Choroid plexus epithelial cell (primary cell): ENCODE measurements around the gene CMIP.

Experiments
- DNase-seq: peaks from one replicate; pipeline ENCODE4 v3.0.0-alpha.2; 2010; ENCODE audit warnings: low read depth
- H3K4me3 ChIP-seq: 2 replicates; pipeline ENCODE4 v1.5.1; 2011; ENCODE audit warnings: low read depth, mild to moderate bottlenecking, control low read depth, low read length, moderate library complexity
- CTCF ChIP-seq: conservative IDR thresholded peaks from 2 replicates; pipeline ENCODE4 v1.5.1; 2011; ENCODE audit warnings: low read depth, mild to moderate bottlenecking, control low read depth, inconsistent platforms, low read length, moderate library complexity

CMIP gene

GRCh38 chr16:81601601-81602255 is 157.1 kb downstream of the CMIP start:
- DNase-seq, result no peak
- TF ChIP-seq CTCF, result no peak
- no peak overlapping the region for H3K4me3 ChIP-seq

- H3K4me3 ChIP-seq, result no peak overlapping the region
- no peak for DNase-seq
- TF ChIP-seq CTCF, result no peak
Measured at GRCh38 chr16:81602256-81602776, 157.7 kb downstream of the CMIP start.

- H3K4me3 ChIP-seq, result no peak overlapping the region
- no peak for TF ChIP-seq CTCF
- no peak for DNase-seq
Measured at GRCh38 chr16:81602792-81603191, 158.2 kb downstream of the CMIP start.

- no peak overlapping the region for H3K4me3 ChIP-seq
- TF ChIP-seq CTCF, result no peak
- DNase-seq, result peak; percentile 77
Measured at GRCh38 chr16:81604960-81605383, 160.4 kb downstream of the CMIP start.

- DNase-seq, result no peak
- TF ChIP-seq CTCF, result no peak
- no peak overlapping the region for H3K4me3 ChIP-seq
Measured at GRCh38 chr16:81606039-81606438, 161.4 kb downstream of the CMIP start.

- no peak for DNase-seq
- no peak for TF ChIP-seq CTCF
- no peak overlapping the region for H3K4me3 ChIP-seq
Measured at GRCh38 chr16:81607006-81607405, 162.4 kb downstream of the CMIP start.

- DNase-seq, result no peak
- no peak for TF ChIP-seq CTCF
- no peak overlapping the region for H3K4me3 ChIP-seq
Measured at GRCh38 chr16:81607805-81608522, 163.4 kb downstream of the CMIP start.
